SU-DHL-6 (cell line): ENCODE data around the gene TLN1.

ENCODE experiments used
- H2AFZ ChIP-seq: fragments of 200-600 bp; sonication (generic); 2 replicates; pipeline ENCODE4 v1.6.1; 2014; ENCODE audit warnings: low read depth, mild to moderate bottlenecking, moderate library complexity, mixed read lengths, antibody characterized with exemption, low read length; ENCODE audit not compliant: severe bottlenecking
- H3F3A ChIP-seq: fragments of 200-600 bp; shearing (Covaris generic); 2 replicates; pipeline ENCODE4 v1.6.0; 2016; ENCODE audit warnings: antibody characterized with exemption, mild to moderate bottlenecking; ENCODE audit not compliant: insufficient read depth
- H3K27ac ChIP-seq: fragments of 200-600 bp; sonication (generic); 2 replicates; pipeline ENCODE4 v1.5.1; 2016; ENCODE audit warnings: low read depth, mild to moderate bottlenecking, low read length, moderate library complexity, mixed read lengths
- H3K27me3 ChIP-seq: fragments of 200-600 bp; sonication (generic), shearing (Covaris generic); 2 replicates; pipeline ENCODE4 v1.6.0; 2014; ENCODE audit warnings: mild to moderate bottlenecking, low read length
- H3K36me3 ChIP-seq: fragments of 200-600 bp; sonication (generic); 2 replicates; pipeline ENCODE4 v1.6.1; 2014; ENCODE audit warnings: mild to moderate bottlenecking, low read length, mixed read lengths
- H3K4me2 ChIP-seq: fragments of 300-600, 200-600 bp; shearing (Covaris generic), sonication (generic); 2 replicates; pipeline ENCODE4 v1.6.0; 2014; ENCODE audit warnings: low read length, low read depth, mild to moderate bottlenecking; ENCODE audit not compliant: poor library complexity, severe bottlenecking
- H3K4me3 ChIP-seq: fragments of 200-600 bp; sonication (generic); 2 replicates; pipeline ENCODE4 v1.5.1; 2014; ENCODE audit warnings: antibody characterized with exemption, low read length, mild to moderate bottlenecking, mixed read lengths; ENCODE audit not compliant: insufficient read depth, poor library complexity, severe bottlenecking
- H3K79me2 ChIP-seq: fragments of 200-600 bp; sonication (generic); 2 replicates; pipeline ENCODE4 v1.6.1; 2014; ENCODE audit warnings: mild to moderate bottlenecking, low read length, moderate library complexity; ENCODE audit not compliant: insufficient read depth
- H3K9ac ChIP-seq: fragments of 200-600 bp; sonication (generic); 2 replicates; pipeline ENCODE4 v1.7.0; 2014; ENCODE audit warnings: mild to moderate bottlenecking, low read length
- H3K9me2 ChIP-seq: fragments of 200-600 bp; sonication (generic); replicated peaks from 2 replicates; pipeline ENCODE4 v1.6.1; 2014; ENCODE audit warnings: low read length; ENCODE audit not compliant: insufficient read depth
- H3K9me3 ChIP-seq: fragments of 200-600 bp; sonication (generic); 2 replicates; pipeline ENCODE4 v1.6.1; 2014; ENCODE audit warnings: low read length, mixed read lengths; ENCODE audit not compliant: insufficient read depth
- H4K20me1 ChIP-seq: fragments of 200-600 bp; sonication (generic); 2 replicates; pipeline ENCODE4 v1.6.1; 2014; ENCODE audit warnings: low read depth, mild to moderate bottlenecking, antibody characterized with exemption, low read length, moderate library complexity, mixed read lengths
- CTCF ChIP-seq: fragments of 200-600 bp; sonication (generic); IDR thresholded peaks from one replicate; pipeline ENCODE4 v1.5.1; 2017; ENCODE audit warnings: antibody characterized with exemption, mild to moderate bottlenecking, low read length, moderate library complexity; ENCODE audit not compliant: insufficient read depth, poor library complexity, severe bottlenecking
- EZH2phosphoT487 ChIP-seq: fragments of 200-600 bp; sonication (generic), shearing (Covaris generic); conservative IDR thresholded peaks from 2 replicates; pipeline ENCODE4 v1.6.1; 2018; ENCODE audit warnings: mild to moderate bottlenecking, antibody characterized with exemption, low read length, moderate library complexity, mixed read lengths

The TLN1 gene

GRCh38 chr9:35736201-35736633 is 4.2 kb upstream of the TLN1 start:
- H3F3A ChIP-seq, result peaks cover 10% of the 10 kb centered on the region; the same call in 1 of the 2 replicates
- TF ChIP-seq EZH2phosphoT487, result no peak
- TF ChIP-seq CTCF, result peak; percentile 96
- no peak overlapping the region for H3K4me3 ChIP-seq
- no peak overlapping the region for H2AFZ ChIP-seq
- H3K4me2 ChIP-seq, result no peak overlapping the region
- H3K9me3 ChIP-seq, result no peaks in the 10 kb centered on the region
- no peaks in the 10 kb centered on the region for H4K20me1 ChIP-seq
- H3K27ac ChIP-seq, result no peak overlapping the region
- H3K9ac ChIP-seq, result no peak overlapping the region
- H3K79me2 ChIP-seq, result peaks cover 11% of the 10 kb centered on the region
- no peaks in the 10 kb centered on the region for H3K36me3 ChIP-seq
- H3K9me2 ChIP-seq, result no peaks in the 10 kb centered on the region
- H3K27me3 ChIP-seq, result no peaks in the 10 kb centered on the region

DNA sequence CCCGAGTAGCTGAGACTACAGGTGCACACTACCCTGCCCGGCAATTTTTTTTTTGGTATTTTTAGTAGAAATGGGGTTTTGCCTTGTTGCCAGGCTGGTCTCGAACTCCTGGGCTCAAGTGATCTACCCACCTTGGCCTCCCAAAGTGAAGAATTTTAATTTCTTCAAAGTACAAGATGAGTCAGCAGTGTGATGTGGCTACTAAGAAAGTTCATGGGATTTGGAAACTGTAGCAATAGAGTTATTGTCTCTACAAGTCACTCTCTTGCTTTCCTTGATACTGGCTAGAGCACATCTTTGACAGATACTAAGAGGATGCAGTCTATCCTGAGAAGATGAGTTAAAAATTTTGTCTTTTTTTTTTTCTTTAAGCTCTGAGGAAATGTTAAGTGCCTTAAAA is 2.1 kb upstream of the TLN1 start:
- TF ChIP-seq EZH2phosphoT487 (no peak), CTCF (no peak)
- no peak overlapping the region for H3K9ac ChIP-seq
- H4K20me1 ChIP-seq, result no peaks in the 10 kb centered on the region; the same call in 1 of the 2 replicates
- H3K4me3 ChIP-seq, result no peak overlapping the region
- no peak overlapping the region for H3K27ac ChIP-seq
- peak overlapping the region; percentile 95 for H3K4me2 ChIP-seq
- no peaks in the 10 kb centered on the region for H3K36me3 ChIP-seq
- H3K79me2 ChIP-seq, result peaks cover 32% of the 10 kb centered on the region
- H3K27me3 ChIP-seq, result no peaks in the 10 kb centered on the region
- no peaks in the 10 kb centered on the region for H3K9me2 ChIP-seq
- no peaks in the 10 kb centered on the region for H3K9me3 ChIP-seq
- H2AFZ ChIP-seq, result no peak overlapping the region
- H3F3A ChIP-seq, result peaks cover 10% of the 10 kb centered on the region; the same call in 1 of the 2 replicates

GRCh38 chr9:35732800-35733541 is 976 bp upstream of the TLN1 start:
- Histone ChIP-seq H3K4me3 (peak overlapping the region; percentile 87), H2AFZ (peak overlapping the region; percentile 73), H3K27ac (peak overlapping the region; percentile 71), H3K4me2 (peak overlapping the region; percentile 95), H4K20me1 (no peaks in the 10 kb centered on the region; the same call in 1 of the 2 replicates), H3K9me2 (no peaks in the 10 kb centered on the region), H3F3A (peaks cover 10% of the 10 kb centered on the region; the same call in 1 of the 2 replicates), H3K9me3 (no peaks in the 10 kb centered on the region), H3K79me2 (peaks cover 44% of the 10 kb centered on the region), H3K27me3 (no peaks in the 10 kb centered on the region), H3K9ac (peak overlapping the region; percentile 76), H3K36me3 (no peaks in the 10 kb centered on the region)
- TF ChIP-seq CTCF (no peak), EZH2phosphoT487 (no peak)
